ENCODE measurements around the gene TEC.

TEC gene

DNA sequence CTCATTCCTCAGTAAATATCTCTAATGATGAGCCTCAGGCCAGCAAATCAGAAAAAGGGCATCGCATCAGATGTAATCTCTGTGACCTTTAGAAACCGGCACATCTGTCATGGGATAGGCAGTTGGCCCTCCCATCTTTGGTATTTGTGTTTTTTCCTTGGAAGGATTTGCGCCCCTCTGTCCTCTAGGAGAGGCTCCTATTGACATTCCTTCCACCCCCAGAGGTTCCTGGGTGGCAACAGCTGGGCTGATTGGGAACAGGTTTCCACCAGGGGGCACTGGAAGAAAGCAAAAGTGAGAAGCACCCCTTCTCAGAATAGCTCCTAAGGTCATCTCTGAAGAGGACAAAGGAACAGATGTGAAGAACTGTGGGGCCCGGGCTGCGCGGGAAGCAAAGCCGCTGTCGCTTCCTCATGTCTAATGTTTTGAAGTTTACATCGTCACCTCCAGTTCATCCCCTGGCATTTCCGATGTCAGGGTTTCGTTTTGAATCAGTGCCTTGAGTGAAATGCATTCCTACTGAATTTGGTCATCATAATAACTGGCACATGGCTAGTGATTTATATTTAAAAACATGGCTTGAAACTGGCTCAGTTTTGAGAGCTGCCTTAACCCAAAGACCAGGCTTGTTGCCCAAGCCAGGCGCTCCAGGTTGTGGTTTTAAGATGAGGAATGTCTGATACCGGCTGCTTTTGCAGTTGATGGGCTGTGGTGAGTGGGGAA, 141.8 kb downstream of the TEC start:
- no peak overlapping the region for H3K4me3 ChIP-seq (ENCODE audit: low read depth, low read length)
- TF ChIP-seq, protein P1, sequence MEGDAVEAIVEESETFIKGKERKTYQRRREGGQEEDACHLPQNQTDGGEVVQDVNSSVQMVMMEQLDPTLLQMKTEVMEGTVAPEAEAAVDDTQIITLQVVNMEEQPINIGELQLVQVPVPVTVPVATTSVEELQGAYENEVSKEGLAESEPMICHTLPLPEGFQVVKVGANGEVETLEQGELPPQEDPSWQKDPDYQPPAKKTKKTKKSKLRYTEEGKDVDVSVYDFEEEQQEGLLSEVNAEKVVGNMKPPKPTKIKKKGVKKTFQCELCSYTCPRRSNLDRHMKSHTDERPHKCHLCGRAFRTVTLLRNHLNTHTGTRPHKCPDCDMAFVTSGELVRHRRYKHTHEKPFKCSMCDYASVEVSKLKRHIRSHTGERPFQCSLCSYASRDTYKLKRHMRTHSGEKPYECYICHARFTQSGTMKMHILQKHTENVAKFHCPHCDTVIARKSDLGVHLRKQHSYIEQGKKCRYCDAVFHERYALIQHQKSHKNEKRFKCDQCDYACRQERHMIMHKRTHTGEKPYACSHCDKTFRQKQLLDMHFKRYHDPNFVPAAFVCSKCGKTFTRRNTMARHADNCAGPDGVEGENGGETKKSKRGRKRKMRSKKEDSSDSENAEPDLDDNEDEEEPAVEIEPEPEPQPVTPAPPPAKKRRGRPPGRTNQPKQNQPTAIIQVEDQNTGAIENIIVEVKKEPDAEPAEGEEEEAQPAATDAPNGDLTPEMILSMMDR (IDR thresholded peaks at IDR 0.05; ENCODE audit: low read depth, low read length), result peak; percentile 60
- DNase-seq (ENCODE audit: low read depth, low spot score), result peak; percentile 98
- in situ Hi-C loops (cut with HindIII; ENCODE audit: low sequenced_read_pairs), result no loop called here

DNA sequence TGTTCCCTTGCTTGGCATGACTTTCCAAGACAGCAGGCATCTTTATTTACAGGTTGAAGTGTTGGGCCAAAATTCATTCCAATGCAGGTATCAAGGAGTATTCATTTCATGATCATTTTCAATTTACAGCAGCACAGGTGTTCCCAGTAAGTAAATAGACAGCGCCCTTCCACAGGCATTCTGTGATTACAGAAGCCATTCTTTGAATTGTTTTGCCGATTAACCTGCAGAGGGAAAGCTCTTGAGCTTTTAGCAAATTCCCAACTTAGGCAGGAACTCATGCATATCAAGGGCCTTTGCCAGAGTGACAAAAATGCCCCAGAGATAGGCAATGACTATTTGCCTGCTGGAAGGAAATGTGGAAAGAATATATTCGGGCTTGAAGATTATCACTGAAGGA, 142.4 kb downstream of the TEC start:
- TF ChIP-seq, protein P1 (IDR thresholded peaks at IDR 0.05; ENCODE audit: low read depth, low read length), result no peak
- DNase-seq (ENCODE audit: low read depth, low spot score), result no peak
- in situ Hi-C loops (cut with HindIII; ENCODE audit: low sequenced_read_pairs), result no loop called here
- H3K4me3 ChIP-seq (ENCODE audit: low read depth, low read length), result no peak overlapping the region

DNA sequence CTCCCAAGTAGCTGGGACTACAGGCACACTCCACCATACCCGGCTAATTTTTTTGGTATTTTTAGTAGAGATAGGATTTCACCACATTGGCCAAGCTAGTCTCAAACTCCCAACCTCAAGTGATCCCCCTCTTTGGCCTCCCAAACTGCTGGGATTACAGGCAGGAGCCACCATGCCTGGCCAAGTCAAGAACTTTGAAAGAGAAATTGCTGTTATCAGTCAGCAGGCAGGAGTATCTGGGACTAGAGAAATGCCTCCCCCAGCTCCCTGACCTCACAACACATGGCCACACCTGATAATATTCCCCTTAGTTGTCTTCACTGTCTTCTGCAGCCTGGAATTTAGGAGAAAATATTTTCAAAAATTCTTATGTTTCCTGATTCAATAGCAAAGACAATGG, 143.0 kb downstream of the TEC start:
- in situ Hi-C loops (cut with HindIII; ENCODE audit: low sequenced_read_pairs), result no loop called here
- TF ChIP-seq, protein P1 (IDR thresholded peaks at IDR 0.05; ENCODE audit: low read depth, low read length), result no peak

DNA sequence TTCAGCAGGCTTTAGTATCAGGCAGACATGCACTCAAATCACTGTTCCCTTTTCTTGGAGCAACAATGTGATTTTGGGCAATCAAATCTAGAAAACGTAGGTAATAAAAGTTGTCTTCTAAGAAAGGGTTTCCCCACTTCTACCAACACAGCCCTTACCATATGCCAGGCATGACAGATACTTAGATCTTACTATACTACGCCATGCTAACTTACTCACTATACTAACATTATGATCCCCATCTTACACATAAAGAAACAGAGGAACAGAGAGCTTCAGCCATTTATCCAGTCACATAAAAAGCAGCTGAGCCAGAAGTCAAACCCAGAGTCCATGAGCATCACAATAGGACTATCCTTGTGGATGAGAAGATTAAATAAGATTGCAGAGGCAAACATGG, 144.8 kb downstream of the TEC start:
- in situ Hi-C loops (cut with HindIII; ENCODE audit: low sequenced_read_pairs), result no loop called here
- TF ChIP-seq, protein P1 (IDR thresholded peaks at IDR 0.05; ENCODE audit: low read depth, low read length), result no peak
- no peak for DNase-seq (ENCODE audit: low read depth, low spot score)
- H3K4me3 ChIP-seq (ENCODE audit: low read depth, low read length), result no peak overlapping the region

More for the DNA sequence above, 143.0 kb downstream of the TEC start:
- H3K4me3 ChIP-seq (ENCODE audit: low read depth, low read length), result no peak overlapping the region
- DNase-seq (ENCODE audit: low read depth, low spot score), result no peak

- in situ Hi-C loops (cut with HindIII; ENCODE audit: low sequenced_read_pairs), result no loop called here
- no peak overlapping the region for H3K4me3 ChIP-seq (ENCODE audit: low read depth, low read length)
- DNase-seq (ENCODE audit: low read depth, low spot score), result no peak
- TF ChIP-seq, protein P1 (IDR thresholded peaks at IDR 0.05; ENCODE audit: low read depth, low read length), result no peak
Measured at GRCh38 chr4:48122756-48123155, 146.9 kb downstream of the TEC start.

DNA sequence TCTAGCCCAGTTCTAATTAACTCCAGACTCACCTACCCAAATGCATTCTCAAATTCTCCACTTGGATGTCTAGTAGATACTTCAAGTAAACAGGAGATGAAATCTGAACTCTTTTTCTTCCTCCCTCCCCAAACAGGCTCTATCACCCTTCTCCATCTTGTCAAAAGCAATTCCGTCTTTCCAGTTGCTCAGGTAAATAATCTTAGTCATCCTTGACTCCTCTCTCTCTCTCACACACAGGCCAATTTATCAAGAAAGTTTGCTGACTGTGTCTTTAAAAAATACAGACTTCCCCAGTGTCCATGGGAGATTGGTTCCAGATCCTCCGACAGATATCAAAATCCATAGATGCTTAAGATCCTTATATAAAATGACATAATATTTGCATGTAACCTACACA, 148.5 kb downstream of the TEC start:
- H3K4me3 ChIP-seq (ENCODE audit: low read depth, low read length), result no peak overlapping the region
- TF ChIP-seq, protein P1 (IDR thresholded peaks at IDR 0.05; ENCODE audit: low read depth, low read length), result no peak
- no peak for DNase-seq (ENCODE audit: low read depth, low spot score)
- in situ Hi-C loops (cut with HindIII; ENCODE audit: low sequenced_read_pairs), result no loop called here
